Measurements from ENCODE around the gene ETV3L. TPM values are rescaled to one million over a fixed set of nuclear protein-coding genes. Genes with fewer than 3 reads are reported as not detected.

Gene ETV3L
- total RNA-seq, 1 donor from 2014 or later = not detected

- DNase-seq (ENCODE audit: low read depth) (no peak), FAIRE-seq (no peak)
- Mint-ChIP-seq H3K4me1 (ENCODE audit: low read depth, unreplicated experiment) (peaks cover 5% of the 10 kb centered on the region), H3K27ac (ENCODE audit: unreplicated experiment) (no peak overlapping the region), H3K27me3 (ENCODE audit: low read depth, unreplicated experiment) (peaks cover 6% of the 10 kb centered on the region), H3K36me3 (ENCODE audit: low read depth, unreplicated experiment) (no peaks in the 10 kb centered on the region), H3K4me3 (ENCODE audit: unreplicated experiment) (no peak overlapping the region), H3K9me3 (ENCODE audit: unreplicated experiment) (no peaks in the 10 kb centered on the region)
- Histone ChIP-seq H3K79me2 (ENCODE audit: insufficient read depth, low read length) (no peaks in the 10 kb centered on the region), H3K9ac (ENCODE audit: low read length) (no peak overlapping the region), H4K20me1 (ENCODE audit: insufficient read depth, low read length) (no peaks in the 10 kb centered on the region), H2AFZ (ENCODE audit: low read depth, low read length) (no peak overlapping the region), H3K4me2 (ENCODE audit: low read length) (no peak overlapping the region), H3K36me3 (ENCODE audit: insufficient read depth, low read length) (no peaks in the 10 kb centered on the region), H3K9me3 (ENCODE audit: insufficient read depth, low read depth, low read length) (no peaks in the 10 kb centered on the region), H3K27me3 (ENCODE audit: insufficient read depth, low read length) (no peaks in the 10 kb centered on the region), H3K4me3 (ENCODE audit: insufficient read depth, low read depth, low read length) (no peak overlapping the region), H3K4me1 (ENCODE audit: insufficient read depth, low read length) (peaks cover 6% of the 10 kb centered on the region), H3K27ac (ENCODE audit: low read depth, low read length) (no peak overlapping the region)
- TF ChIP-seq EZH2 (IDR thresholded peaks at IDR 0.05; ENCODE audit: insufficient read depth, low read length) = no peak
Measured at GRCh38 chr1:157095551-157095950, 4.1 kb downstream of the ETV3L start.

- Histone ChIP-seq H3K4me2 (ENCODE audit: low read length) (no peak overlapping the region), H3K9me3 (ENCODE audit: insufficient read depth, low read depth, low read length) (no peaks in the 10 kb centered on the region), H3K27ac (ENCODE audit: low read depth, low read length) (no peak overlapping the region), H3K4me1 (ENCODE audit: insufficient read depth, low read length) (peaks cover 11% of the 10 kb centered on the region), H3K36me3 (ENCODE audit: insufficient read depth, low read length) (no peaks in the 10 kb centered on the region), H3K9ac (ENCODE audit: low read length) (no peak overlapping the region), H4K20me1 (ENCODE audit: insufficient read depth, low read length) (no peaks in the 10 kb centered on the region), H2AFZ (ENCODE audit: low read depth, low read length) (no peak overlapping the region), H3K27me3 (ENCODE audit: insufficient read depth, low read length) (no peaks in the 10 kb centered on the region), H3K79me2 (ENCODE audit: insufficient read depth, low read length) (no peaks in the 10 kb centered on the region), H3K4me3 (ENCODE audit: insufficient read depth, low read depth, low read length) (no peak overlapping the region)
- H3K27ac Mint-ChIP-seq (ENCODE audit: unreplicated experiment) = no peak overlapping the region
- peaks cover 6% of the 10 kb centered on the region for H3K27me3 Mint-ChIP-seq (ENCODE audit: low read depth, unreplicated experiment)
- DNase-seq (ENCODE audit: low read depth) (no peak), FAIRE-seq (no peak)
- no peak overlapping the region for H3K4me3 Mint-ChIP-seq (ENCODE audit: unreplicated experiment)
- H3K36me3 Mint-ChIP-seq (ENCODE audit: low read depth, unreplicated experiment) = no peaks in the 10 kb centered on the region
- TF ChIP-seq EZH2 (IDR thresholded peaks at IDR 0.05; ENCODE audit: insufficient read depth, low read length) (no peak), CTCF (IDR thresholded peaks at IDR 0.05; ENCODE audit: insufficient read depth, low read depth, low read length) (no peak)
- H3K9me3 Mint-ChIP-seq (ENCODE audit: unreplicated experiment) = no peaks in the 10 kb centered on the region
- H3K4me1 Mint-ChIP-seq (ENCODE audit: low read depth, unreplicated experiment) = peaks cover 9% of the 10 kb centered on the region
Measured at GRCh38 chr1:157095091-157095490, 4.5 kb downstream of the ETV3L start.

- Mint-ChIP-seq H3K27me3 (ENCODE audit: low read depth, unreplicated experiment) (peaks cover 6% of the 10 kb centered on the region), H3K4me1 (ENCODE audit: low read depth, unreplicated experiment) (peaks cover 16% of the 10 kb centered on the region), H3K4me3 (ENCODE audit: unreplicated experiment) (no peak overlapping the region), H3K36me3 (ENCODE audit: low read depth, unreplicated experiment) (no peaks in the 10 kb centered on the region), H3K9me3 (ENCODE audit: unreplicated experiment) (no peaks in the 10 kb centered on the region), H3K27ac (ENCODE audit: unreplicated experiment) (no peak overlapping the region)
- Histone ChIP-seq H3K4me1 (ENCODE audit: insufficient read depth, low read length) (peaks cover 11% of the 10 kb centered on the region), H3K79me2 (ENCODE audit: insufficient read depth, low read length) (no peaks in the 10 kb centered on the region), H3K27ac (ENCODE audit: low read depth, low read length) (no peak overlapping the region), H3K4me2 (ENCODE audit: low read length) (no peak overlapping the region), H3K9me3 (ENCODE audit: insufficient read depth, low read depth, low read length) (no peaks in the 10 kb centered on the region), H3K27me3 (ENCODE audit: insufficient read depth, low read length) (no peaks in the 10 kb centered on the region), H4K20me1 (ENCODE audit: insufficient read depth, low read length) (no peaks in the 10 kb centered on the region), H2AFZ (ENCODE audit: low read depth, low read length) (no peak overlapping the region), H3K4me3 (ENCODE audit: insufficient read depth, low read depth, low read length) (no peak overlapping the region), H3K36me3 (ENCODE audit: insufficient read depth, low read length) (no peaks in the 10 kb centered on the region), H3K9ac (ENCODE audit: low read length) (no peak overlapping the region)
- no peak for FAIRE-seq
- TF ChIP-seq CTCF (IDR thresholded peaks at IDR 0.05; ENCODE audit: insufficient read depth, low read depth, low read length) (no peak), EZH2 (IDR thresholded peaks at IDR 0.05; ENCODE audit: insufficient read depth, low read length) (no peak)
- DNase-seq (ENCODE audit: low read depth) = no peak
Measured at GRCh38 chr1:157092831-157093230, 6.8 kb downstream of the ETV3L start.
